Neural cell (in vitro differentiated cells): ENCODE data around the gene TADA1. TPM values are rescaled to one million over a fixed set of nuclear protein-coding genes. Genes with fewer than 3 reads are reported as not detected.

Experiments used
- H2AFZ ChIP-seq: fragments of 200-600, 300-800 bp; sonication (generic), shearing (Covaris generic); 2 replicates; pipeline ENCODE4 v1.6.0; 2014; ENCODE audit warnings: low read depth, mild to moderate bottlenecking, antibody characterized with exemption, low read length, moderate library complexity
- H3F3A ChIP-seq: fragments of 200-600 bp; shearing (Covaris generic); 2 replicates; pipeline ENCODE4 v1.6.1; 2016; ENCODE audit warnings: mild to moderate bottlenecking, moderate library complexity, mixed read lengths, antibody characterized with exemption, low read length; ENCODE audit not compliant: insufficient read depth, poor library complexity, severe bottlenecking
- H3K27ac ChIP-seq: fragments of 200-600, 300-800 bp; sonication (generic), shearing (Covaris generic); 2 replicates; pipeline ENCODE4 v1.5.1; 2014; ENCODE audit warnings: mild to moderate bottlenecking, low read length, moderate library complexity
- H3K27me3 ChIP-seq: fragments of 300-800, 200-600 bp; sonication (generic), shearing (Covaris generic); 2 replicates; pipeline ENCODE4 v1.6.0; 2014; ENCODE audit warnings: mild to moderate bottlenecking, low read depth, low read length, moderate library complexity; ENCODE audit not compliant: insufficient read depth
- H3K36me3 ChIP-seq: fragments of 300-800, 200-600 bp; sonication (generic), shearing (Covaris generic); 2 replicates; pipeline ENCODE4 v1.5.1; 2014; ENCODE audit warnings: mild to moderate bottlenecking, antibody characterized with exemption, low read length, moderate library complexity; ENCODE audit not compliant: insufficient read depth
- H3K4me2 ChIP-seq: fragments of 300-800, 200-600 bp; sonication (generic), shearing (Covaris generic); 2 replicates; pipeline ENCODE4 v1.6.0; 2014; ENCODE audit warnings: mild to moderate bottlenecking, low read length
- H3K4me3 ChIP-seq: fragments of 300-800, 200-600 bp; sonication (generic), shearing (Covaris generic); 2 replicates; pipeline ENCODE4 v1.5.1; 2014; ENCODE audit warnings: mild to moderate bottlenecking, low read length, moderate library complexity
- H3K79me2 ChIP-seq: fragments of 200-600 bp; shearing (Covaris generic); replicated peaks from 2 replicates; pipeline ENCODE4 v1.6.0; 2014; ENCODE audit warnings: mild to moderate bottlenecking, low read length, moderate library complexity; ENCODE audit not compliant: insufficient read depth
- H3K9ac ChIP-seq: fragments of 300-800, 200-600 bp; sonication (generic), shearing (Covaris generic); 2 replicates; pipeline ENCODE4 v1.6.1; 2016; ENCODE audit warnings: mild to moderate bottlenecking, low read length, mixed read lengths
- H3K9me2 ChIP-seq: fragments of 200-600 bp; shearing (Covaris generic); 2 replicates; pipeline ENCODE4 v1.6.1; 2016; ENCODE audit warnings: mild to moderate bottlenecking, low read length, mixed read lengths; ENCODE audit not compliant: insufficient read depth
- H3K9me3 ChIP-seq: fragments of 200-600, 300-800 bp; sonication (generic), shearing (Covaris generic); 2 replicates; pipeline ENCODE4 v1.6.1; 2016; ENCODE audit warnings: mild to moderate bottlenecking, mixed run types, low read length, moderate library complexity, mixed read lengths
- H4K20me1 ChIP-seq: fragments of 200-600 bp; shearing (Covaris generic); 2 replicates; pipeline ENCODE4 v1.6.1; 2016; ENCODE audit warnings: mild to moderate bottlenecking, mixed run types; ENCODE audit not compliant: insufficient read depth
- CTCF ChIP-seq: fragments of 450-650 bp; IDR thresholded peaks from 2 replicates; pipeline ENCODE4 v1.5.1; 2014; ENCODE audit warnings: antibody characterized with exemption, mild to moderate bottlenecking, moderate library complexity; ENCODE audit not compliant: poor library complexity, severe bottlenecking
- EP300 ChIP-seq: fragments of 450-650 bp; conservative IDR thresholded peaks from 2 replicates; pipeline ENCODE4 v1.6.1; 2014; ENCODE audit warnings: antibody characterized with exemption, mild to moderate bottlenecking, moderate library complexity; ENCODE audit not compliant: poor library complexity, severe bottlenecking
- EZH2 ChIP-seq: fragments of 200-600, 300-800 bp; shearing (Covaris generic), sonication (generic); IDR thresholded peaks from 2 replicates; pipeline ENCODE4 v1.6.1; 2014; ENCODE audit warnings: antibody characterized with exemption, low read length, borderline replicate concordance, mild to moderate bottlenecking; ENCODE audit not compliant: insufficient read depth, poor library complexity, severe bottlenecking
- MXI1 ChIP-seq: fragments of 450-650 bp; conservative IDR thresholded peaks from 2 replicates; pipeline ENCODE4 v1.6.1; 2014; ENCODE audit warnings: antibody characterized with exemption, mild to moderate bottlenecking; ENCODE audit not compliant: poor library complexity, severe bottlenecking
- POLR2AphosphoS5 ChIP-seq: IDR thresholded peaks from 2 replicates; pipeline ENCODE4 v1.6.1; 2012
- RAD21 ChIP-seq: fragments of 450-650 bp; conservative IDR thresholded peaks from 2 replicates; pipeline ENCODE4 v1.6.1; 2014; ENCODE audit warnings: antibody characterized with exemption, mild to moderate bottlenecking, moderate library complexity
- REST ChIP-seq: IDR thresholded peaks from 2 replicates; pipeline ENCODE4 v1.6.1; 2012; ENCODE audit warnings: borderline replicate concordance
- SMC3 ChIP-seq: fragments of 450-650 bp; conservative IDR thresholded peaks from 2 replicates; pipeline ENCODE4 v1.6.1; 2014; ENCODE audit warnings: antibody characterized with exemption, mild to moderate bottlenecking, moderate library complexity; ENCODE audit not compliant: poor library complexity
- TAF1 ChIP-seq: IDR thresholded peaks from 2 replicates; pipeline ENCODE4 v1.6.1; 2012; ENCODE audit warnings: low read depth
- polyA plus RNA-seq: library from polyadenylated mRNA; depleted of rRNA; stranded (reverse); fragments of >200 nt; gene quantifications from 2 replicates; pipeline ENCODE4 v1.2.3, GENCODE V29; 2014

Gene TADA1
- polyA plus RNA-seq, 1 donor from 2014 or later: 99.6 TPM

GRCh38 chr1:166858726-166859419 is 17.2 kb downstream of the TADA1 start (continued):
- TF ChIP-seq TAF1: no peak
- TF ChIP-seq RAD21: no peak
- no peak for TF ChIP-seq MXI1
- no peak for TF ChIP-seq EP300

GRCh38 chr1:166857995-166858394 is 18.1 kb downstream of the TADA1 start:
- Histone ChIP-seq H3K36me3 (peaks cover 11% of the 10 kb centered on the region), H3K27me3 (no peaks in the 10 kb centered on the region), H3K27ac (no peak overlapping the region)

GRCh38 chr1:166855558-166855957 is 20.5 kb downstream of the TADA1 start:
- Histone ChIP-seq H2AFZ (no peak overlapping the region), H3K4me2 (no peak overlapping the region), H3K9ac (no peak overlapping the region), H3K9me2 (no peaks in the 10 kb centered on the region), H3K4me3 (no peak overlapping the region), H3K27ac (no peak overlapping the region), H3K79me2 (peaks cover 4% of the 10 kb centered on the region), H3K36me3 (peaks cover 8% of the 10 kb centered on the region), H3K27me3 (no peaks in the 10 kb centered on the region), H4K20me1 (no peaks in the 10 kb centered on the region), H3K9me3 (no peaks in the 10 kb centered on the region), H3F3A (no peaks in the 10 kb centered on the region)
- TF ChIP-seq SMC3 (no peak), EZH2 (no peak), RAD21 (no peak), CTCF (no peak), REST (no peak), TAF1 (no peak), EP300 (no peak)

More at GRCh38 chr1:166857995-166858394, 18.1 kb downstream of the TADA1 start:
- Histone ChIP-seq H3K79me2 (no peaks in the 10 kb centered on the region), H3F3A (no peaks in the 10 kb centered on the region), H3K9ac (no peak overlapping the region), H3K9me3 (no peaks in the 10 kb centered on the region), H3K4me2 (no peak overlapping the region), H4K20me1 (no peaks in the 10 kb centered on the region), H3K9me2 (no peaks in the 10 kb centered on the region), H3K4me3 (no peak overlapping the region), H2AFZ (no peak overlapping the region)
- TF ChIP-seq EZH2: no peak
- TF ChIP-seq POLR2AphosphoS5: no peak
- no peak for TF ChIP-seq EP300
- no peak for TF ChIP-seq SMC3
- no peak for TF ChIP-seq RAD21
- TF ChIP-seq CTCF: no peak
